ENCODE data around the gene CCDC82.

Gene CCDC82

GRCh38 chr11:96367342-96367741, 22.4 kb downstream of the CCDC82 start:
- DNase-seq (ENCODE audit: low read depth, low spot score) = no peak
- no peak overlapping the region for H3K4me3 ChIP-seq (ENCODE audit: low read length)

GRCh38 chr11:96366024-96366423, 23.7 kb downstream of the CCDC82 start:
- no peak for DNase-seq (ENCODE audit: low read depth, low spot score)
- H3K4me3 ChIP-seq (ENCODE audit: low read length) = no peak overlapping the region

GRCh38 chr11:96365493-96365892, 24.2 kb downstream of the CCDC82 start:
- DNase-seq (ENCODE audit: low read depth, low spot score) = no peak
- H3K4me3 ChIP-seq (ENCODE audit: low read length) = no peak overlapping the region

GRCh38 chr11:96361778-96362177, 27.9 kb downstream of the CCDC82 start:
- H3K4me3 ChIP-seq (ENCODE audit: low read length) = no peak overlapping the region
- DNase-seq (ENCODE audit: low read depth, low spot score) = no peak

- DNase-seq (ENCODE audit: low read depth, low spot score) = no peak
- no peak overlapping the region for H3K4me3 ChIP-seq (ENCODE audit: low read length)
Observed at GRCh38 chr11:96358321-96358720, 31.4 kb downstream of the CCDC82 start.

GRCh38 chr11:96357794-96358193, 31.9 kb downstream of the CCDC82 start:
- no peak overlapping the region for H3K4me3 ChIP-seq (ENCODE audit: low read length)
- no peak for DNase-seq (ENCODE audit: low read depth, low spot score)

- H3K4me3 ChIP-seq (ENCODE audit: low read length) = no peak overlapping the region
Observed at GRCh38 chr11:96356848-96357247, 32.9 kb downstream of the CCDC82 start.

GRCh38 chr11:96342961-96343711, 46.6 kb downstream of the CCDC82 start, which contains the start of gene MAML2:
Gene MAML2, minus strand, starts transcription at chr11:96343195. Its CDS starts 1,300 bp downstream, at chr11:96341895.
- DNase-seq (ENCODE audit: low read depth, low spot score) = peak; percentile 78
- H3K4me3 ChIP-seq (ENCODE audit: low read length) = peak within 1 kb of the TSS; percentile 56

More at GRCh38 chr11:96356848-96357247, 32.9 kb downstream of the CCDC82 start:
- DNase-seq (ENCODE audit: low read depth, low spot score) = no peak

- DNase-seq (ENCODE audit: low read depth, low spot score) = no peak
Observed at GRCh38 chr11:96342014-96342960, 47.4 kb downstream of the CCDC82 start.

GRCh38 chr11:96341211-96342013, 48.3 kb downstream of the CCDC82 start:
- no peak overlapping the region for H3K4me3 ChIP-seq (ENCODE audit: low read length)
- no peak for DNase-seq (ENCODE audit: low read depth, low spot score)

More at GRCh38 chr11:96342014-96342960, 47.4 kb downstream of the CCDC82 start:
- H3K4me3 ChIP-seq (ENCODE audit: low read length) = peak overlapping the region; percentile 56

GRCh38 chr11:96340555-96340885, 49.2 kb downstream of the CCDC82 start:
- no peak for DNase-seq (ENCODE audit: low read depth, low spot score)
- H3K4me3 ChIP-seq (ENCODE audit: low read length) = no peak overlapping the region

GRCh38 chr11:96339706-96340554, 49.8 kb downstream of the CCDC82 start:
- no peak for DNase-seq (ENCODE audit: low read depth, low spot score)
- no peak overlapping the region for H3K4me3 ChIP-seq (ENCODE audit: low read length)

- no peak for DNase-seq (ENCODE audit: low read depth, low spot score)
- H3K4me3 ChIP-seq (ENCODE audit: low read length) = no peak overlapping the region
Observed at GRCh38 chr11:96338910-96339705, 50.6 kb downstream of the CCDC82 start.

GRCh38 chr11:96337541-96338431, 51.9 kb downstream of the CCDC82 start:
- no peak for DNase-seq (ENCODE audit: low read depth, low spot score)
- no peak overlapping the region for H3K4me3 ChIP-seq (ENCODE audit: low read length)

GRCh38 chr11:96335388-96335787, 54.3 kb downstream of the CCDC82 start:
- no peak overlapping the region for H3K4me3 ChIP-seq (ENCODE audit: low read length)
- DNase-seq (ENCODE audit: low read depth, low spot score) = no peak

- H3K4me3 ChIP-seq (ENCODE audit: low read length) = no peak overlapping the region
- DNase-seq (ENCODE audit: low read depth, low spot score) = no peak
Observed at GRCh38 chr11:96334219-96334618, 55.5 kb downstream of the CCDC82 start.

All from Jurkat, Clone E6-1 (cell line).